Neutrophil (primary cell): ENCODE data around the gene SRRM2.

Source experiments
- H3K27ac ChIP-seq: fragments of 200-600 bp; sonication (generic); 2 replicates; pipeline ENCODE4 v1.5.1; 2016; ENCODE audit warnings: mild to moderate bottlenecking, moderate library complexity
- H3K27me3 ChIP-seq: fragments of 200-600 bp; sonication (generic); 2 replicates; pipeline ENCODE4 v1.6.0; 2016; ENCODE audit warnings: mild to moderate bottlenecking
- H3K36me3 ChIP-seq: fragments of 200-600 bp; sonication (generic); 2 replicates; pipeline ENCODE4 v1.5.1; 2017
- H3K4me1 ChIP-seq, 2 experiments: fragments of 200-600 bp in 1 of 2; sonication (generic) in 1 of 2; 1 replicate in 1 of 2; 2 replicates in 1 of 2; pipeline versions ENCODE4 v1.5.1 to v1.6.1; 2013 to 2016; ENCODE audit warnings: low read depth in 1 of 2, low read length in 1 of 2, mild to moderate bottlenecking in 1 of 2, moderate library complexity in 1 of 2; ENCODE audit not compliant: control insufficient read depth in 1 of 2, insufficient read depth in 1 of 2
- H3K4me3 ChIP-seq, 2 experiments: fragments of 200-600 bp in 1 of 2; sonication (generic) in 1 of 2; 1 replicate in 1 of 2; 2 replicates in 1 of 2; pipeline ENCODE4 v1.5.1; 2013 to 2016; ENCODE audit warnings: low read depth in 1 of 2, low read length in 1 of 2, mild to moderate bottlenecking in 1 of 2, moderate library complexity in 1 of 2
- H3K9me3 ChIP-seq: fragments of 200-600 bp; sonication (generic); 2 replicates; pipeline ENCODE4 v1.5.1; 2016
- CTCF ChIP-seq: fragments of 200-600 bp; sonication (generic); IDR thresholded peaks from 2 replicates; pipeline ENCODE4 v1.5.1; 2016; ENCODE audit warnings: antibody characterized with exemption

SRRM2 gene

GRCh38 chr16:2775131-2775716, 22.8 kb downstream of the SRRM2 start:
- TF ChIP-seq CTCF = no peak
- Histone ChIP-seq H3K9me3 (no peaks in the 10 kb centered on the region), H3K4me1 (peaks cover 30 to 33% of the 10 kb centered on the region in 2 experiments), H3K27me3 (no peaks in the 10 kb centered on the region), H3K27ac (peak overlapping the region; percentile 62), H3K36me3 (peaks cover 50% of the 10 kb centered on the region), H3K4me3 (no peak overlapping the region)

- Histone ChIP-seq H3K4me3 (peak overlapping the region; percentile 83 to 92), H3K36me3 (peaks cover 43% of the 10 kb centered on the region), H3K27me3 (no peaks in the 10 kb centered on the region), H3K27ac (peak overlapping the region; percentile 92), H3K9me3 (no peaks in the 10 kb centered on the region), H3K4me1 (peaks cover 30 to 33% of the 10 kb centered on the region in 2 experiments)
- TF ChIP-seq CTCF = no peak
Measured at GRCh38 chr16:2775765-2776499, 23.5 kb downstream of the SRRM2 start.

GRCh38 chr16:2776500-2777139, 24.2 kb downstream of the SRRM2 start:
- Histone ChIP-seq H3K36me3 (peaks cover 36% of the 10 kb centered on the region), H3K9me3 (no peaks in the 10 kb centered on the region), H3K4me3 (peak overlapping the region; percentile 83 to 92), H3K27me3 (no peaks in the 10 kb centered on the region), H3K4me1 (peaks cover 30 to 33% of the 10 kb centered on the region in 2 experiments), H3K27ac (peak overlapping the region; percentile 92)
- no peak for TF ChIP-seq CTCF

- Histone ChIP-seq H3K4me3 (peak within 1 kb of the TSS; percentile 92 to 100), H3K4me1 (peaks cover 30 to 33% of the 10 kb centered on the region in 2 experiments), H3K27ac (peak within 1 kb of the TSS; percentile 92), H3K36me3 (peaks cover 29% of the 10 kb centered on the region), H3K9me3 (no peaks in the 10 kb centered on the region), H3K27me3 (no peaks in the 10 kb centered on the region)
- TF ChIP-seq CTCF = no peak
Measured at GRCh38 chr16:2777231-2777902, 24.9 kb downstream of the SRRM2 start, which contains the start of gene ELOB. TSS of gene ELOB (minus strand) at chr16:2777280. CDS start at chr16:2777239, 41 bp downstream.

GRCh38 chr16:2777903-2778629, 25.6 kb downstream of the SRRM2 start:
- H3K36me3 ChIP-seq = peaks cover 23% of the 10 kb centered on the region
- peak overlapping the region; percentile 92 for H3K27ac ChIP-seq
- H3K4me1 ChIP-seq = peaks cover 30 to 33% of the 10 kb centered on the region in 2 experiments
- no peak for TF ChIP-seq CTCF
- no peaks in the 10 kb centered on the region for H3K9me3 ChIP-seq
- H3K27me3 ChIP-seq = peaks cover 6% of the 10 kb centered on the region
- peak overlapping the region; percentile 92 to 100 for H3K4me3 ChIP-seq
